Measurements from ENCODE around the gene AREL1.

- TF ChIP-seq CTCF (conservative IDR thresholded peaks at IDR 0.05) = no peak
- no peak for TF ChIP-seq ZFX (IDR thresholded peaks at IDR 0.05)
Measured at GRCh38 chr14:74697011-74697410, 15.9 kb downstream of the AREL1 start.

All from C4-2B (cell line).